IPS-11a (cell line): ENCODE measurements around the gene HES5.

Source experiments
- H3K4me3 ChIP-seq: one replicate; pipeline ENCODE4 v1.5.1; 2013; ENCODE audit warnings: low read depth, low read length, control low read depth

HES5 gene

DNA sequence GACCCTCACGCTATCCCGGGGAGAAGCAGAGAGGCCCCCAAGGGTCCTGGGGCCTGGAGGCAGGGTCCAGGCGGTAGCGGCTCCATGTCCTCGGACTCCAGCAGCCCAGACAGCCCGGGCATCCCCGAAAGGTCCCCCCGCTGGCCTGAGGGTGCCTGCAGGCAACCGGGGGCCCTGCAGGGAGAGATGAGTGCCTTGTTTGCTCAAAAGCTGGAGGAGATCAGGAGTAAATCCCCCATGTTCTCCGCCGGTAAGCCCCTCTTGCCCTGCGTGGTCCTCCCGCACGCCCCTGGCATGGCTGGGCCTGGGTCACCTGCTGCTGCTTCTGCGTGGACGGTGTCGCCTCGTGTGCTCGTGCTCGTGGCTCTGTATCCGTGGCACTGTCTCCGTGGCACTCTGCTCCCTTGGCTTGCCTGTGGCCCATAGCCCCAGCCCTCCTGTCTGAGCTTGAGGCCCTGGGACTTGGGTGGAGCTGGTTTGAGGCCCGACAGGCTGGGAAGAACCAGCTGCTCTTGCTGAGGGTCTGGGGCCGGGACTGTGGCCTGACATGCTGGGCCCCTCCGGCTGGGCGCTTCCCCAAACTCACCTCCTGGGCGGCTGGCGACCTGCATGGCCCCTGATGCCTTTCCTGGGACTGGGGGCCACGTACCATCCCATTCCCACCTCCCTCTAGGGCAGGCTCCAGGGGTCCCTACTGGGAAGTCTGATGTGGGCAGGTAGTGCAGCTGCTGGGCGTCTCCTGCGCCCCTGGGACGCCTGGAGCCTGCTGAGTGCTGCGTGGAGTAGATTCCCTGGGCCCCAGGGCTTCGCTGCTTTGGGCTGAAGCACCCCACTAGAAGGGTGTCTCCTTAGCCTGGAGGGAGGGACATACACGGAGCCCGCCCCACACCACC is 27.2 kb downstream of the HES5 start:
- no peak overlapping the region for H3K4me3 ChIP-seq

DNA sequence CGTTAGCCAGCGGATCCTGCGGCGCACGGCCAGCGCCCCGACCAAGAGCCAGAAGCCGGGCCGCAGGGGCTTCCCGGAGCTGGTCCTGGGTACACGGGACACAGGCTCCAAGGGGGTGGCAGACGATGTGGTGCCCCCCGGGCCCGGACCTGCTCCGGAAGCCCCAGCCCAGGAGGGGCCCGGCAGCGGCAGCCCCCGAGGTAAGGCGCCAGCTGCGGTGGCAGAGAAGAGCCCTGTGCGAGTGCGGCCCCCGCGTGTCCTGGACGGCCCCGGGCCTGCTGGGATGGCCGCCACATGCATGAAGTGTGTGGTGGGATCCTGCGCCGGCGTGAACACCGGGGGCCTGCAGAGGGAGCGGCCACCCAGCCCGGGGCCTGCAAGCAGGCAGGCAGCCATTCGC is 27.9 kb downstream of the HES5 start:
- no peak overlapping the region for H3K4me3 ChIP-seq

DNA sequence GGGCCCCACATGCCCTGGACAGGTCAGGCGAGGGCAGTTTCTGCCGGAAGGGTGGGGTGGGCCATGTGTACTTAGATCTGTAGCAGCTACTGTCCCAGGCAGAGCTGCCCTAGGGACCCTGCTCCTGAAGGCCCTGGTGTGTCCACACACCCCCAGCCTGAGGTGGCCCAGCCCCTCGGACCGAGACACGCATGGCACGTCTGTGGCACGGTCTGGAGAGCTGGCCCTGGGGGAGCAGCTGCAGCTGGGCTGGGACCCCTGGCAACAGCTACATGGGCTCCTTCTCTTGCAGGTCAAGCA is 28.3 kb downstream of the HES5 start:
- no peak overlapping the region for H3K4me3 ChIP-seq

DNA sequence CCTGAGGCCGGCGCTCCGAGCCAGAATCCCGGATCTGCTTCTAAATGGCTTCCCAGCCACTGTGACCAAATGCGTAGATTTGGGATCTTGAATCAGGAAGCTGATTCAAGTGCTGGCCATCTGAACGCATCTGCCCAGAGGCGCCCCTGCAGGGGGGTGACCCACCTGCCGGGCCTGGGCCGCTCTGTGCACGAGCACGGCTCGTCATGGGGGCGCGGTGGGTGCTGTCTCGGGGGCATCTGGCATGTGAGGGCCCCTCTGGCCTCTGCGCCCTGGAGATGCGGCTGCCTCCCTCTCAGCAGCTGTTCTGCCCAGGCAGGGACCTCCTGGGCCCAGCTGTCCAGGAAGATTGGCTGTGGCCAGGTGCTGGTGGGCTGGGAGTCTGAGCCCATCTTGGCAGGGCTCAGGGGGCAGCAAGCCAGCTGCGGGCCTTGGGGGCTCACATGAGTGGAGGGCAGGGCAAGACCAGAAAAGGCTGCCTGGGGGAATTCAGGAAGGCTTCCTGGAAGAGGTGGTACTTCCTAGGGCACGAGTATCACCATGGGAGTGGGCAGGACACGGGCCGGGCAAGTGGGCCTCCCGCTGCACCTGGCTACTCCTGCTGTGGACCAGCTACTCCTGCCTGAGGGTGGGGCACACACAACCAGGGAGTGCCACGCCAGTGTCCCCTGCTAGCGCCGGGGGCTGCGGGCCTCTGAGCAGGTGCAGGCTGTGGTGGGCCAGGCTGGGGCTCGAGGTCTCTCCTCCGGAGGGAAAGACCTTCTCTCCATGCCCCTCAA is 28.8 kb downstream of the HES5 start:
- no peak overlapping the region for H3K4me3 ChIP-seq

DNA sequence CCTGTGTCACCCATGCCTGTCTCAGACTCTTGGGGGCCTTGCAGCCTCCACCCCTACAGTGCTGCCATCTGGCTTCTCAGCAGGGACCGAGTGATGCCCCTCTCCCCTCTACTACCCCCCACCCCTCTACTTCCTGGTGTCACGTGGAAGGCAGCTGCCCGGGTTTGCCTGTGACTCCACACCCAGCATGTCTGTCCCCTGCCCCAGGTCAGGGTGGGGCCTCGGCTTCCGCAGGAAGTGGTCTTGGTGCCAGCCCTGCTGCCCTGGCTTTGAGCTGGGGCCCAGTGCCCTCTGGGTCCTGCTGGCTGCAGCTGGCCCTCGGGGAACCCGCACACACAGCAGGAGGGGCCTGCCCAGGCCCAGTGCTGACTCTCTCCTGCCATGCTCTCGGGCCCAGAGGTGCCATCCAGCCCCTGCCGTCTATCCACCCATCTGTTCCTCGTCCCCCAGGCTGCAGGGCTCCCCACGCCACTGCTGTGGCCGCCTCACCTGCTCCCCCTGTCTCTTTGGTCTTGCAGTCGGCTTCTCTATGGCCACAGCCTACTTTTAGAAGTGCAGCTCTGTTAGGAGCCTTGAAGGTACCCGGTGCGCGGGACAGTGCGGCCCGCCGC is 30.0 kb downstream of the HES5 start:
- no peak overlapping the region for H3K4me3 ChIP-seq

DNA sequence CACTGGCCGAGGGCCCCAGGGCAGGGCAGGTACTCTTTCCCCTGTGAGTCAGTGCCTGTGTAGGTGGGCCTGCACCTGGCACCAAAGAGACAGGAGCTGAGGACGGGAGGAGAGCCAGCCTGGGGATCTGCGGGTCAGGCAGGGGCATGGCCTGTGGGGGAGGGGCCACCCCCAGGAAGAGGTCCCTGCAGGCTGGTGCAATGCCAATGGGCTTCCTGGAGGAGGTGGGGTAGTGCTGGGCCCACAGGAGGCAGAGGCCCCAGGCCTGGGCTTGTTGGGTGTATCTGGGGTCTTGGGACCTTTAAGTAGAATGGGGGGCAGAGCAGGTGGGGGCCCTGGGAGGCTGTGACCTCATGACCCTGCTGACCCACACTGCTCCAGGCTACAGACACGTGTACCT is 30.8 kb downstream of the HES5 start:
- H3K4me3 ChIP-seq = no peak overlapping the region

DNA sequence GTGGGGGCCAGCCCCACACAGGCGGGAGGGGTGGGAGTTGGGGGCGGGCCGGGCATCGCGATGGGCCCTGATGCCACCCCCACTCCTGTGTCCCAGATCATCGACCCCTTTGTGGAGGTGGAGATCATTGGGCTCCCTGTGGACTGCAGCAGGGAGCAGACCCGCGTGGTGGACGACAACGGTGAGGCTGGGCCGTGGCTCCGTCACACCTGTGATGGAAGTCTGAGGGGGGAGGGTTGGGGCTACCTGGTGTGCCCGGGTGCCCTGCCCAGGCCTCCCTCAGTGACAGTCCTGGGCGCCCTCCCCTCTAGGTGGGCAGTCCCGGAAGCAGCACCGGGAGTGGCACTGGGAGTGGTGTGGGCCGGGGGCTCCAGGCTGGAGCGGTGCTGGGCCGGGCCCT is 31.4 kb downstream of the HES5 start:
- no peak overlapping the region for H3K4me3 ChIP-seq

DNA sequence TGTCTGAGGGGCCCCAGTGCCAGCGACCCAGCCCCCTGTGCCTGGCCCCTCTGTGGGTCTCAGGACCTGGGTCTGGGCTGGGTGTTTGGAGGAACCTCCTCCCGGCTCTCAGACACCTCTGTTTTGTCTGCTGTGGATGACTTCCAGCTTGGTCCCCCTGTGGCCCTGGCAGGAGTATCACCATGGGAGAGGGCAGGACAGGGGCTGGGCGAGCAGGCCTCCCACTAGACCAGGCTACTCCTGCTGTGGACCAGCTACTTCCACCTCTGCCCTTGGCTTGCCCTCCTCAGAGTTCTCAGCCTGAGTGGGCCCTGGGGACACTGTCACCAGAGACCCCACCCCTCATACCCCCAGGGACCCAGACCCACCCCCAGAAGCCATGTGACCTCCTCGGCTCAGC is 32.2 kb downstream of the HES5 start:
- no peak overlapping the region for H3K4me3 ChIP-seq

DNA sequence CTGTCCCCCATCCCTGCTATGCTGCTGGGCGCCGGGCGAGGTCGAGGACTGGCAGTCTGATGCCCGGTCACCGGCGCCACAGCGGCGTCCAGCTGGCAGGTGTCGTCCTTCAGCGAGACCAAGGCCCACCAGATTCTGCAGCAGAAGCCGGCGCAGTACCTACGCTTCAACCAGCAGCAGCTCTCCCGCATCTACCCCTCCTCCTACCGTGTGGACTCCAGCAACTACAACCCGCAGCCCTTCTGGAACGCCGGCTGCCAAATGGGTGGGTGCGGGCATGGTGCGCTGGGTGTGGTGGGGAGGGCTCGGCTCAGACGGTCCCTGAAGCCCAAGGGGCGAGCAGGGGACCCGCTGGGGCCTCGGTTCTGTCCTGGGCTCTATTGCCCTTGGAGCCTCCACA is 33.3 kb downstream of the HES5 start:
- no peak overlapping the region for H3K4me3 ChIP-seq

DNA sequence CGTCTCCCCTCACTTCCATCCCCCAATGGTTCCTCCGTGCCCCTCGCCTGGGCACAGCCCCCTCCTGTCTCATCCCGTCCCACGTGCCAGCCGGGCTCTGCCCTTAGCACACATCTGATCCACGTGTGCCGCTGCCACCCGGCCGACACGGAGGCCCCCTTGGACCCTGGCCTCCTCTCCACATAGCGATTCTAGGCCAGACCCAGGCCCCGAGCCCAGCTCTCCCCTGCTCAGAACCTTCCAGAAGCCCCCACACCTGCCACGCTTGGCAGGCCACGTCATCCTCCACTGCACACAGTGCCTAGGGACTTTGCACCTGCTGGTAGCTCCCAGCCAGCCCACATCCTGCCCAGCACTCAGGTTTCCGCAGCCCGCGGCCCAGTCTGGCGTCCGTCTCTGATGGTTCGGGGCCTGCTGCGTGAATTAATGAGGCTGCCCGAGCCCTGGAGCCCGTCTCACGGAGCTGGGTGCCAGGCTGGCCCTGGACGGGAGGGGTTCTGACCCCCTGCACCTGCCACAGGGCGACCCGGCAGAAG is 33.9 kb downstream of the HES5 start:
- H3K4me3 ChIP-seq = no peak overlapping the region

DNA sequence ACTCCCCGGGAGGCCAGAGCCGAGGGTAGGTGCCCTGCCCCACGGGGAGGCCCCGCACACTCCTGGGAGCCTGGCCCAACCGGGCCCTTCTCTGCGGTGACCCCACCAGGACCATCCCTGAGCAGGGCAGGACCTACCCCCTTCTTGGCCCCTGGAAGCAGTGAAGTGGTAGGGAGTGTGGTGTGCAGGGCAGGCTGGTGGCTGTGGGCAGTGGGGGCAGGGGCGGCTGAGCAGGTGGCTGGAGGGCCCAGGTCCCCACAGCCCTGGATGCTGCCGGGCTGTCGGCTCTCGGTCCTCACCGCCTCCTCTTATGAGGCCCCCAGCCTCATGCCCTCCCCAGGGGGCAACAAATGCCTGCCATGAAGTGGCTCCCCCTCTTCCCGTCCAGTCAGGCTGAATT is 34.5 kb downstream of the HES5 start:
- H3K4me3 ChIP-seq = no peak overlapping the region

DNA sequence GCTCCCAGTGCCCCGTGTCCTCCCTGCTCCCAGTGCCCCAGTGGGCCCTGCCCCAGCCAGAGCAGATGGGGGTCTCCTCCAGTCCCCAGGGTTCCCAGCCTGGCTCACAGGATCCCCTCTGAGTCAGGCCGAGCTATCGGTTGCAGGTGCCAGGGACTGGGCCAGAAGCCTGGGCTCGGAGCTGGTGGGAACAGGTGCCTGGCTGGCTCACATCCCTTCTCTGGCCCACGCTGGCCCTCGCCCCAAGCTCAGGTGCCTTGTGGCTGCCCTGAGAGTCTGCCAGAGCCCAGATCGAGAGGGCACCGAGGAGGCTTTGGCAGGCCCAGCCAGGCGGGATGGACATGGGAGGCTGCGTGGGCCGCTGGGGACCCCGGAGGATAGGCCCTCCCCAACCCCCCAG is 35.0 kb downstream of the HES5 start:
- no peak overlapping the region for H3K4me3 ChIP-seq

DNA sequence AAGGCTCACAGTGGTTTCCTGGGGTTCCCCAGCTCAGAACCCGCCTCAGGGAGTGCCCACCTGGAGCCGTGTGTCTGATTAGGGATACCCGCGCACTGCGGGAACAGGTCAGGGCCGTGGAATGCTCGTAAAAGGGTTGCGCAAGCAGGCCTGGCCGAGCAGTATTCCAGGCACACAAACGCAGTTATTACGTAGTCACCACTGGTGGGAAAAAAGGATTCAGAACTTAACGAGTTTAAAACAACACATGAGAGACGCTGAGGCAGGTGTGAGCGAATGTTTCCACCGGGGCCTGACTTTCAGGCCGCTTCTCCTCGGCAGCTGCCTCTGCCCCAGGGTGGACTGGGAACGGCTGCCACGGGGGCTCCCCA is 35.8 kb downstream of the HES5 start:
- no peak overlapping the region for H3K4me3 ChIP-seq

DNA sequence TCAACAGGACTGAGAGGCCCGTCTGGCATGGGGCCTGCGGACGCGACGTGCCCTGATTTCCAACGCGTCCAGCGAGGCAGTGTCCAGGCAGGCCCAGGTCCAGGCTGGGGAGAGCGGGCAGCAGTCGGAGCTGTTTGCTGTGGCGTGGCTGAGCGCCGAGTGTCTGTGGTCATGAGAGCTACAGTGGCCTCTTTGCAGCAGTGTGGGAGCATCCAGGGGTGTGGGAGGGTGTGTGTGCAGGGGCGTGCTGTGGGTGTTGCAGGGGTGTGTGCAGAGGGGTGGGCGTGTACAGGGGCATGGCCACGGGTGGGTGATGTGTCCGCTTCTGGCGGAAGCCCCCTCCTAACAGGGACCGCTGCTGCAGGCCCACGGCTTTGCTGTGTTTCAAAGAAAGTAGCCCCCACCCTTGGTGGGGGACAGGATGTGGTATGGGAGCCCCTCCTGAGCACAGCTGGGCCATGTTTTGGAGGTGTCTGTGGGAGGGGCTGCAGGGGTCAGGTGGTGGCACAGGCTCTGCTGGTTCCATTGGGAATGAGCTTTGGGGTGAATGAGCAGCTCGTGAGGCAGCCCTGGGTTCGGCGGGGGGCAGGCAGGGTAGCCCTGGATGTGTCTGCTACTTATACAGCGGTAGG is 36.3 kb downstream of the HES5 start:
- no peak overlapping the region for H3K4me3 ChIP-seq

DNA sequence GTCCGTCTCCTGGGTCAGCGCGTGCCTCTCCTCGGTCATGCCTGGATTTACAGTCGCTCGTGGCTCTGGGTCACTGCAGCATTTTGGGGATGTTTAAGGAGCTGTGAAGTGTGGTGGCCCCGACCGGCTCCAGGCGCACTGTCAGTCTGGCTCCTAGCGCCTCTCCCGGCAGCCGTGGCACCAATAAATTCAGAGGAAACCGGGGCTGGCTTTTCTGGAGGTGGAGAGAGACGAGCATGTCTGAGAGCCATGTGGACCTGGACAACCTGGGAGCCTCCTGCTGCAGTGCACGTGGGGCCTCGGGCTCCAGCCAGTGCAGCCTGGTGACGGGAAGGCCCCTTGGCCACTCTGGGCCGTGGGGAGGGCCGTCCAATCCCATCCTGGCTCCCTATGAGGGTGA is 36.8 kb downstream of the HES5 start:
- no peak overlapping the region for H3K4me3 ChIP-seq

DNA sequence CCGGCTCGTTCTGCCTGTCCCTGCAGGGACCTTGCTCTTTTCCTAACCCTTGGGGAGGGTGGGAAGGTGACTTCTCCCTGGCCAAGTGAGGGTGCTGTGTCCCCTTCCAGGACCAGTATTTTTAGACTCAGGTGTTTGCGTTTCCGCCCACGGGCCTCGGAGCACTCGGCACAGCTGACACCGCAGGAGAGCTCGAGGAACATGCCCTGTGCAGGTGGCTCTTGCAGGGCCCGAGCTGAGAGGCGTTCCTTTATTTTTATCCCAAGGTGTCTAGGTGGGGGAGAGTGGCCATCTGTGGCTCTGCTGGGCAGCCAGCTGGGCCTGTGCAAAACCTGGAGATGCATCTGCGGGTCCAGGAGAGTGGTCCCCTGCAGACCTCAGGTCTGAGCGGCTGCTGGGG is 38.0 kb downstream of the HES5 start:
- no peak overlapping the region for H3K4me3 ChIP-seq

DNA sequence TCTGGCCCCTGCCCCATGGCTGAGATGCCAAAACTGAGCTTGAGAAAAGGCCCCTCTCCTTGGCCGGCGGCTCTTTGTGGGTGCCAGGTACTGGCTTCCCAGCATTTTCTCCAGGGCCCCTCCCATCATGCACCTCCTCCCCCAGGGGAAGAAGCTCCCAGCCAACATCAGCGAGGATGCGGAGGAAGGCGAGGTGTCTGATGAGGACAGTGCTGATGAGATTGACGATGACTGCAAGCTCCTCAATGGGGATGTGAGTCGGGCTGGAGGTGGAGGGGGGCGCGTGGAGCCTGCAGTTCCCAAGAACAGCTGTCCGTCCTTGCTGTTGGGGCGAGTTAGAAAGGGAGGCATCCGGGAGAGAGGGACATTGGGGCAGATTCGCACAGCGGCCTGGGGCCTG is 40.4 kb downstream of the HES5 start:
- no peak overlapping the region for H3K4me3 ChIP-seq

DNA sequence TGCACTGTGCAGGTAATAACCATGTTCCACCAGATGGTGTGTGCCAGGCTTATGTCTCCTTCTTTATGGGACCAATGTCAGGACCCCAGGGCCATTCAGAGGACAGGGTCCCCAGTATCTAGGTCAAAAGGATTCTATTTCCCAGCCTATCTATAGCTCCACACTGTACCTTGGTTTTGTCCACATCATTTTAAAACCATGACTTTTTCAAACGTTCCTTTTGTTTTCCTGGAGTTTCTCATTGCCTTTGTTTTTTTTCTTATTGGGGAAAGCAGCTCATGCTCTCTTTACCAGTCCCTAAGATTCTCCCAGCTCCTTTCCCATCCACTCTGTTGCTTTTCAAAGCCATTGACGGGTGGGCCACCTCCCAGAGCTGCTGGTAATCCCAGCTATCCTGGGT is 41.4 kb downstream of the HES5 start:
- H3K4me3 ChIP-seq = no peak overlapping the region

DNA sequence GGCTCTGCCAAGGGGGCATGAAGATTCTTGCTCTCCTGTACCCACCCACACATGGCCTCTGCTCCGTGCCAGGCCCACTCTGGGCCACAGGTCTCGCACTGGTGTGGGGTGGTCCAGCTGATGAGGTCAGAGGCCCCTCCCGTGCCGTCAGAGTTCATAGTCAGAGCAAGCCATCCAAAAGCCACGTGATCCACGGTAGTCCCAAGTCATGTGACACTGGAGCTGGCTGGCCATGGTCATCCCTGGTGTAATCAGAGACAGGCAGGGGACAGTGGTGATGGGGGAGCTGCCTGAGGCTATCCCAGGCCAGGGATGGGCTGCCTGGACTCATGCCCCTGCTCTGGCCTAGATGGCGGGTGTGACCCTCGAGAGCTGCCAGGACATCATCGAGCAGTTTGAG is 43.5 kb downstream of the HES5 start:
- no peak overlapping the region for H3K4me3 ChIP-seq

DNA sequence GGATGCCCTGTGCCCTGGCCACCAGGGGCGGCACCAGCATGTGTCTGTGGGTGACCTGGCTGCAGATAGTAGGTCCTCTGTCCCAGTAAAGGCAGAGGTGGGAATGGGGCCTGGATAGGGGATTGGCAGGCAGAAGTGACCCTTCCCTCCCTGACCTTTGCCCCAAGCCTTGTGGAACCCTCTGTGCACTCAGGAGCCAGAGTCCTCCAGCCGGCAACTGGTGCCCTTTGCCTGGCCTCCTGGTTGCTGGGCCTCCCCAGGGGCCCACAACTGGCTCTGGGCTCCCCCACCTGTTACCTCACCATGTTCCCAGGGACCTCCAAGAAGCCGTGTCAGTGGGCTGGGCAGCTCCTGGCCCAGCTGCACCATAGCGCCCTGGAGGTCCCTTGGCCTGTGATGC is 44.0 kb downstream of the HES5 start:
- no peak overlapping the region for H3K4me3 ChIP-seq

DNA sequence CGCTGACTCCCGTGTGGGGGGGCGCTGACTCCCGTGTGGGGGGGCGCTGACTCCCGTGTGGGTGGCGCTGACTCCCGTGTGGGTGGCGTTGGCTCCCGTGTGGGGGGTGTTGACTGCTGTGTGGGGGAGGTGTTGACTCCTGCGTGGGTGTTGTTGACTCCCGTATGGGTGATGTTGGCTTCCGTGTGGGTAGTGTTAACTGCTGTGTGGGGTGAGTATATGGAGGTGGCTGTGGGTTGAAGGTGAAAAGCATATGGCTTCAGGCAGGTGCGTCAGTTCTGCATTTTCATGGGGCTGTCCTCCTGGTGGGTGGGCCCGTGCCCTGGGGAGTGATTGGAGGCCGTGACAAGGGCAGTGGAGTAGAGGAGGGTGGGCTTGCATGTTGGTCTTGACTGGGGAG is 46.1 kb downstream of the HES5 start:
- H3K4me3 ChIP-seq = no peak overlapping the region

DNA sequence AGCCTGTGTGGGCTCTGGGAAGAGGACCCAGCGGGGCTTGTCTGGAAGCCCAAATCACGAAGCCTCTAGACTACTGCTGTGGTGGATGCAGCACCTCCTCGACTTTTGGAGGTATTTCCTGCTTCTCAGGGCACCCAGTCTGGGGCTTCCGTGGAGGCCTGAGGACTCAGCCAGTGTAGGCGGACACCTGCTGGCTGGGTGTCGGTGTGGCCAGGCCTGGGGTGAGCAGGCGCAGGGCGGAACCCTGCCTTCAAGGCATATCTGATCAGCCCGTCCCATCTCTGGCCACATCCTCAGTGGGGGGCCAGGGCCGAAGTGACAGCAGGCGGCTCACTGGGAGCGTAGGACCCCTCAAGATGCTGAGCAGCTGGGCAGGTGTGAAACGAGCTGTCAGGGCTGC is 47.0 kb downstream of the HES5 start:
- no peak overlapping the region for H3K4me3 ChIP-seq
